CD4-positive, alpha-beta T cell treated with Interleukin-15 for 1 hour (primary cell): ENCODE measurements around the gene JADE2.
"Not testable (repeated sequence)": the region's sequence is repeated elsewhere in the genome, so short reads cannot be mapped to it uniquely, and the experiment has no call there.

Experiments used
- DNase-seq: peaks from one replicate; pipeline ENCODE4 v3.0.0-alpha.2; 2020

The JADE2 gene

DNA sequence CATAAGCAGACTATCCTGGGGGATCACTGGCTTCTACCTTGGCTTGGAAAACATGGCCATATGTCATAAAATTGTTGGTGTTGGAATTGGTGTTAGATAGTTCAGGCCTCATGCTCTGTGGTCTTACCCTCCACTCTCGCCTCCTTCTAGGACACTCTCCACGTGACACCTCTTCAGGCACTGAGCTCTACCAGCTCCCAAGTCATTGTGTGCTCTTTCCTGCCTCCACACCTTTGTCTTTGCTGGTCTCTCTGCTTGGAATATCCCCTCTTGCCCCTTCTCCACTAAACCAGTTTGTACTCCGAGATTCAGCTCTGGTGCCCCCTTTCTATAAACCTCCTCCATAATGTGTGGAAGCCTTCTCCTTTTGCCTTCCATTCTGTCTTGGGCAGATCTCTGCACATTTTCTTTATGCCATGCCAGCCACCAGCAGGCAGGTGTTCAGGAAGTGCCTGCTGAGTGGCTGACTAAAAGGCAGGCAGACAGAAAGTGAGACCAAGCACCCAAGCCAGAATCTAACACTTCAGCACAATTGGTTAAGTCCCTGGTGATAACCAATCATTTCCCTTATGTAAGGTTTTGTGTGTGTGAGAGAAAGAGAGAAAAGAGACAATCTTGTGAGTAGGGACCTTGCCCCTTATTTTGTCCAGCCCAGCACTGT, 69.5 kb downstream of the JADE2 start:
- DNase-seq: no peak

DNA sequence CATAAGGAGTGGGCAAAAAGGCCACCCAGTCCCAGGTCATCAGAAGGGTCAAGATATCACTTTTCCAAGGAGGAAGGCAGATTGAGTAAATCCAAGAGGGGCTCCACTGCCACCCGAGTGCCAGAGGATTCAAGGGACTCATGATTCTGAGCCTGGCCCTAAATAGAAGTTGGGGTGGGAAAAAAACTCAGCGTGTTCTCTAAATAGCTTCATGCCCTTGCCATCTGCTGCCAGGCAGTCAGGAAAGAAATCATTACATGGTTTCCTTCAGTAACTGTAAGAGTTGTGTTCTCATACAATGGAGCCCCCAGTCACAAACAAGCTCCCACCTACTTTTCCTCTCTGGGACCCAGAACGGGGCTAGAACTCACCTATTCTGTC, 70.0 kb downstream of the JADE2 start:
- no peak for DNase-seq

DNA sequence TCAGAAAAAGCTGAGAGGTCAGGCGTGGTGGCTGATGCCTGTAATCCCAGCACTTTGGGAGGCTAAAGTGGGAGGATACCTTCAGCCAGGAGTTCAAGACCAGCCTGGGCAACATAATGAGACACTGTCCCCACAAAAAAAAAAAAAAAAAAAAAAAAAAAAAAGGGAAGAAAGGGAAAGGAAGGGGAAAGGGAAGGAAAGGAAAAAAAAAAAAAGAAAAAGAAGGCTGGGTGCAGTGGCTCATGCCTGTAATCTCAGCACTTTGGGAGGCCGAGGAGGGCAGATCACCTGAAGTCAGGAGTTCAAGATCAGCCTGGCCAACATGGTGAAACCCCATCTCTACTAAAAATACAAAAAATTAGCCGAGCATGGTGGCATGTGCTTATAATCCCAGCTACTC, 74.3 kb downstream of the JADE2 start:
- not testable (repeated sequence) for DNase-seq

DNA sequence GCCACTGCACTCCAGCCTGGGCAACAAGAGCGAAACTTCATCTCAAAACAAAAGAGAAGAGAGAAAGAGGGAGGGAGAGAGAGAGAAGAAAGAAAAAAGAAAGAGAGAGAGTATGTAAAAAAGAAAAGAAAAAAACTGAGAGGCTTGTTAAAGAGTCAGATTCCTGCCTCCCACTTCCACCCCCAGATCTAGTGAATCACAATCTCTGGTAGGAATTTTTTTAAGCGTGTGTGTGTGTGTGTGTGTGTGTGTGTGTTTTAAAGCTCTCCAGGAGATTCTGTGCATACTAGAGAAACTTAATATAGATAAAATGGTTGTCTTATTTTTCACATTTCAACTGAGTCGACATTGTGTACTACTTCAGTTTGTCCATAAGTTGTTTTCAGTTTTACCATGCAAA, 75.1 kb downstream of the JADE2 start:
- DNase-seq: no peak

DNA sequence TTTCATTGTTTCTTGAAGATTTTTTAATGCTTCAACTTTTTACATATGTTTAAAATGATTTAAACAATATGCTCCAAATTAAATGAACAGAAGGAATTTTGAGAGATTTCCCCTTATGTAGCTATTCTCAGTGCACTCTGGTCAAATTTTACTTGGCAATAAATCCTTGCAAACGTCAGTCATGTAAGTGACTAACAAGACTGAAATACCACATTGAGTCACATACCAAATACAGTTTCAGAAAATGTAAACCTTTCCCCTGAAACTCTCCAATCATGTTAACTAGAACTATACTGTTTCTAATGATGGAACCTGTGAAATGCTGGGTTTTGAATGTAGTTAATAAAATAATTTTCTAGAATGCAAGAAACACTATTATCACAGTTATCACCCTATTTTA, 77.6 kb downstream of the JADE2 start:
- no peak for DNase-seq

DNA sequence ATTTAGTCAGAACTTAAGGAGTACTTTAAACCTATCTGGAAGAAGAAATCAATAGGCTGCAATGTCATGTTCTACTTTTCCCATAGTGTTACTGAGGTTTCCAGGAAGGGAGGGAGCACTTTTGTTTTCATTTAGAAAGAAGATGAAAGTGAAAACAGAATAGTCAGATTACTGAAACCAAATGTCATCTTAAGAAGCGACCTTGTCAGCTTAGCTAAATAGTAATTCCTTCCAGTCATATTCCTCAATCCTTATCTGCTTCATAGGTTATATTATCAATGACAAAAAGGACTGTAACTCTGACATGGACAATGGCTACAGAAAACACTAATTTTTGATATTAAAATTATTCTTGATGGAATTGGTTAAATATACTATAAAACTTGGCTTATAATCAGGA, 79.4 kb downstream of the JADE2 start:
- DNase-seq: no peak

DNA sequence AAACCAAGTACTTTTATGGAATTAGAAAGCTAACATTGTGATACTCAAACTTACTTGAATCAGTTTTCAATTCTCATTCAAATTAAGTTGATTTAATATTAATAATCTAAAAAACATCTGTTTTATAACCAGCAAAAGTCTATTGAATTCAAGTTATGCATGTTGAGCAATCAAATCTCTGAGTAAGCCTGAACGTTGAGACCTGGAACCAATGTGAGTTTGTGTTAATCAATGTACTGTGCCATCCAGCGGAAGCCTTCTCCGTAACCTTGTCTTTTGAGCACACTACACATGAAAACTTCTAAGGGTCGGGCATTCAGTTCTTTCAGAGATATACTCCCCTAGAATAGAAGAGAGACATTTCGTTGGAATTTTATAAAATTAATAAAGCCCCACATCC, 81.3 kb downstream of the JADE2 start:
- DNase-seq: no peak

DNA sequence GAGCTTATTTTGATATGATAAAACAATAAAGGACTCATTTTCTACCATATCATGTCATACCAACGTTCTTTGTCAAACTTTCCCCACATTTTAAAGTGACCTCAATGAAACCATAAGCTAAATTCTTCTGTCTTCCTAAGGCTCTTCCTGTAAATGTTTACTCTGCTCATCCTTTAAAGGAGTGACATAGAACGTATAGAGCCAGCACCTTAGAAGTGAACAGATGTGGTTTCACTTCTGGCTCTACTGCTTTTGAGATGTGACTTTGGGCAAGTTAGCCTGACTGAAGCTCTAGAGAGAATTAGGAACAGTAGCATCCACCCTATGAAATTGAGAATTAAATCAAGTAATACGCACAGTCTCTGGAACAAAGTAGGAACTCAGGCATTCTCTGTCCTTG, 83.1 kb downstream of the JADE2 start:
- DNase-seq: no peak

DNA sequence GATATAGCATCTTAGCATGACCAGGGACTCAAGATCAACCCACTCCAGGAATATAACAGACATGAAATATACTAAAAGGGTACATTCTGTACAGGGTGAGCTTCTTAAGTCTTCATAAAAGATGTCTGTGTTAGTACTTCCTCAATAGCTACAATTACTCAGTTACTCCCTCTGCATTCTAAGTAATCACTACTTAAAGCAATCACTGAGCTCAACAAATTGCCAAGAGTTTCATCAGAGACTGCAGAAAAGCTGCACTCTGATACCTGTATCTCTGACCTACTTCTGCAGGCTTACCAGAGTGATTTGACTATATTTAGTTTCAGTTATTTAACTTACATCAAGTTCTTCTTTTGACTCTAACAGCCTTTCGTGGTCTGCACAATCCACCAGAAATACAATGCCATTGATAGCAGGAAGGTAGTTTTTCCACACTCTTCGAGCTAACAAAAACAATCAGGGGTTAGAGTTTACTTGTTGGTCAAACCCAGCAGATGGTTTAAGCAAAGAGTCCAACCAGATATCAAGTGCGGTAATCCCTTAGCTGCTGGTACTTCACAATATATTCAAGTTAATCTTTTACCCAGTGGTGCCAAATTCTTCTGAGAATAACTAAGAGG, 83.9 kb downstream of the JADE2 start:
- no peak for DNase-seq

DNA sequence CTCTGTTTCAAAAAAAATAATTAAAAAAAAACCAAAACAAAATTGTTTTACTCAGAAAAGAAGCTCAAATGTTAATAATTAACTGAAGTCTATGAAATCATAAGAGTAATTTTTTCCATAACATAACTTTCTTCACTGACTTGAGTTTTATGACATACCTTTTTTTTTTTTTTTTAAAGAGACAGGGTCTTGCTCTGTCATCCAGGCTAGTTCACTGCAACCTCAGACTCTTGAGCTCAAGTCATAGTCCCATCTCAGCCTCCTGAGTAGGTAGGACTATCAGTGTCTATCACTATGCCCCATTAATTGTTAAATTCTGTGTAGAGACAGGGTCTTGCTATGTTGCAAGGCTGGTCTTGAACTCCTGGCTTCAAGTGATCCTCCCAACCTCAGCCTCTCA, 85.3 kb downstream of the JADE2 start:
- no peak for DNase-seq

DNA sequence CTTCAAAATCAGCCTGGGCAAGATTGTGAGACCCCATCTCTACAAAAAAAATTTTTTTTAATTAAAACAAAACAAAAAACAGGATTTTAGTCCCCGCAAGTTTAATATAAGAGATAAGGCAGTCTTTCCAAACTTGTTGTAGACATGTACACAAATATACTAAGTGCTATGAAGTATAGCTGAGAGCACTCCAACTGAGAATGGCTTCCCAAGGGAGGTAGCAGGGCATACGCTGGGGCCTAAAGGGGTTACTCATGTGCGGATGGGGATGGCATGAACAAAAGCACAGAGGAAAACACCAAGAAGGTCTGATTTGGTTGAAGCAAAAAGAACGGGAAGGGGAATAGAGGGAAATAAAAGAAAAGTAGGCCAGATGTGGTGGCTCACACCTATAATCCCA, 86.0 kb downstream of the JADE2 start:
- no peak for DNase-seq

DNA sequence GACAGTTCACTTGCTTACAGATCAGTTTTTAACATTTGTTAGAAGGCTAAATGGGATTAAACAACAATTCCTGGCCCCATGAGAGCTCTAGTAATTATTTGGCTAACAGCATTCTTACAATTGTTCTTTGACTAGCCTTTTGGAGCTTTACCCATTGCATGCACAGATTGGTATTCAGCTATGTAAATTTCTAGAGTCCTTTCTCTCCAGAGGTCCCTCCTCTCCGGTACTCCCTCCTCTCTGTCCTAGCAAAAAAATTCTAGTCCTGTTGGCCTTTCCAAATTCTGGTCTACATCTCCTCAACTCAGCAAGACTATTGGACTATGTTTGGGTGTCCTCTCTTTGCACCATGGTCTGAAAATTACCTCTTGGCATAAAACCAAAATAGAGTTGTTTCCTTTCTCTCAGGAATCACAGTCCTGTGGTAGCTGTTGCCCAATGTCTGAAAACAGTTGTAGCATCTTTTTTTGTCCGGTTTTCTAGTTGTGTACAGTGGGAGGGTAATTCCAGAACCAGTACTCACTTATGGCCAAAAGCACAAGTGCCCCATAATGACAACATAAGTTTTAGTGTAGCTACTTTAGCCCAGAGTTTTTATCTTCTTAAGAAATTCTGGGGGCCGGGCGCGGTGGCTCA, 89.1 kb downstream of the JADE2 start:
- no peak for DNase-seq

DNA sequence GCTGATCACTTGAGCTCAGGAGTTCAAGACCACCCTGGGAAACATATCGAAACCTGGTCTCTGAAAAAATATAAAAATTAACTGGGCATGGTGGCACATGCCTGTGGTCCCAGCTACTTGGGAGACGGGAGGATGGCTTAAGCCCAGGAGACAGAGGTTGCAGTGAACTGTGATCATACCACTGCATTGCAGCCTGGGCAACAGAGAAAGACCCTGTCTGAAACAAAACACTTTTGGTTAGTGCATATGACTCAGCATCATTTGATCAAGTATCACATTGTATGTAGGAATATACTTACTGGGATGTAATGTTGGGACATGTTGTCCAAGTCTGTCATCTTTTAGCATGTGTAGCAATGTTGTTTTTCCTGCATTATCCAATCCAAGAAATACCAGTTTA, 95.2 kb downstream of the JADE2 start:
- DNase-seq: no peak

DNA sequence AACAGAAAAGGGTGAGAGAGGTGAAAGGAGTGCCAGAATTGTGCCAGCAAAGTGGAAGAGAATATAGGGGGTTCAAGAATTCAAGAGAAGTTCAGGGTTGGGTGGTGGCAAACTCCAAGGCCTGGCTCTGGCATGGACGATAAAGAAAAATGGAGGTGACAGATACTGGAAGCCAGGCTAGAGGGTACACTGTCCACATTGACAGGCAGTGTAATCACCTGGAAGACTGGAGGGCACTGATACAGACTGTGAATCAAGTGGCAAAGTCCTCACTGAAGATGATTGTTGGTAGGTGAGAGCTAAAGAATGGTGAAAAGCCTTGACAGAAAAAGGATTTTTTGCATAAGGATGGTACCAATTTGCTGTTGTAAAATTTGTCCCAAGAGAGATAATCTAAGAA, 100.1 kb downstream of the JADE2 start:
- DNase-seq: no peak

DNA sequence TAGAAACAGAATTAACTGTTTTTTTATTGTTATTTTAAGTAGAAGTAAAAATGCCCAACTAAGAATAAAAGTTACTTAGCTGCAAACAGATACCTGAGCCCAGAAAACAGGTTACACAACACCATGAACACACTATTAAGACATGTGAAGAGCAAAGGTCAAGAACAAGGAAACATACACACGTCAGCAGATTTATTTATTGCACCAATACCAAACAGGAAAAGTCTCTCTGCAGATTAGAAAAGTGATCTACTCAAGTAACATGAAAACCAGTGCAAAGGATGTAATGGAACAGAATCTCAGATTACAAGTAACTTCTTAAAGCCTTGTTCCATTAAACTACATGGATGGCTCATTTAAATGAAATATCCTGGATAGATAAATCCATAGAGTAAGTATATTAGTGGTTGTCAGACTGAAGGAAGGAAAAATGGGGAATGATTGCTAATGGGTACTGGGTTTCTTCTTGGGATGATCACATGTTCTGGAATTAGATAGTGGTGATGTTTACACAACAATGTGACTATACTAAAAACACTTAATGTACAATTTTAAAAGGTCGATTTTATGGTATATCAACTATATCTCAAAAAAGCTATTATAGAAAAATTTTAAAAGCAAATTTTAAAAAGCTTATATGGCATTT, 101.0 kb downstream of the JADE2 start:
- DNase-seq: no peak
